Hippocampal formation (tissue), 2 donors: ENCODE measurements around the gene COL9A3.

Experiments
- DNase-seq, 2 donors: peaks; one replicate each; lab custom pipeline; 2025; lab: John Stamatoyannopoulos, UW

Gene COL9A3

GRCh38 chr20:62880147-62880934 is 63.5 kb downstream of the COL9A3 start:
- DNase-seq, result no peak

GRCh38 chr20:62880935-62881661 is 64.2 kb downstream of the COL9A3 start:
- no peak for DNase-seq

GRCh38 chr20:62881662-62882395 is 65.0 kb downstream of the COL9A3 start:
- no peak for DNase-seq

GRCh38 chr20:62882426-62882825 is 65.6 kb downstream of the COL9A3 start:
- DNase-seq, result no peak

- no peak for DNase-seq
These were observed 67.7 kb downstream of the COL9A3 start for GRCh38 chr20:62884556-62884955.

GRCh38 chr20:62885046-62885895 is 68.4 kb downstream of the COL9A3 start:
- DNase-seq, result no peak

- DNase-seq, result no peak
These were observed 69.3 kb downstream of the COL9A3 start for GRCh38 chr20:62885896-62886708.

- no peak for DNase-seq
These were observed 69.8 kb downstream of the COL9A3 start for GRCh38 chr20:62886709-62887058.

- no peak for DNase-seq
These were observed 70.5 kb downstream of the COL9A3 start for GRCh38 chr20:62887152-62887859.

GRCh38 chr20:62887860-62888239 is 71.0 kb downstream of the COL9A3 start:
- DNase-seq, result no peak

GRCh38 chr20:62888406-62888805 is 71.6 kb downstream of the COL9A3 start:
- DNase-seq, result no peak

- no peak for DNase-seq
These were observed 72.1 kb downstream of the COL9A3 start for GRCh38 chr20:62888910-62889309.

- DNase-seq, result no peak
These were observed 72.6 kb downstream of the COL9A3 start for GRCh38 chr20:62889411-62889810.

GRCh38 chr20:62889871-62890270 is 73.0 kb downstream of the COL9A3 start:
- DNase-seq, result no peak

GRCh38 chr20:62890444-62890843 is 73.6 kb downstream of the COL9A3 start:
- DNase-seq, result no peak
